GM19372 (cell line): ENCODE data around the gene PPIB.

Experiments
- ATAC-seq: cut with Tn5 transposase; IDR thresholded peaks from one replicate; pipeline ENCODE4 v1.9.1; 2021; ENCODE audit warnings: mild to moderate bottlenecking, low read depth, moderate library complexity; ENCODE audit not compliant: unreplicated experiment

PPIB gene

DNA sequence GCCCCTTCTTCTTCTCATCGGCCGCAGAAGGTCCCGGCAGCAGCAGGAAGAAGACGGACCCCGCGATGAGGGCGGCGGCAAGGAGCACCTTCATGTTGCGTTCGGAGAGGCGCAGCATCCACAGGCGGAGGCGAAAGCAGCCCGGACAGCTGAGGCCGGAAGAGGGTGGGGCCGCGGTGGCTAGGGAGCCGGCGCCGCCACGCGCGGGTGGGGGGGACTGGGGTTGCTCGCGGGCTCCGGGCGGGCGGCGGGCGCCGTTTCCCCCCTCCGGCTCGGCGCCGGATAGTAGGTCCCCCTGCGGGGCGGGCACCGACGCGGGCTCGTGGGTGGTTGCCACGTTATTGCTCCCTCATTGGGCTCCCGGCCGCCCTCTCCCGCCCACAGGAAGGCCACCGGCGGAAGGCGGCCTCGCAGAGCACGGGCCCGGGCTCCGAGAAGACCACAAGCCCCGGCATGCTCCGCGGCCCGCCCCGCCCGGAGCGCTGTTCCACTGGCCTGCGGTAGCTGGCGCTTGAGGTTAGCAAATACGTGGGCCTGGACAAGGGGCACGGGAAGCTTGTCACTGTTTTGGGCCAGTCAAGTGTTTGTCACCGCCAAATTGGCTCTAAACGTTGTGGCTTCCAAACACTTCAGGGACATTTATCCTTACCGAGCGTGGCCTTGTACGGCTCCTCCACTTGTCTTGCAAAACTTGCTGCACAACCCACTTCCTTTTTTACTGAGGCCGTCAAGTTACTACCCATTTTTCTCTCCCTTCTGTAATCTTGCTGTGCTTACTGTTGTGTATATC lies at the start of gene PPIB:
Gene PPIB (minus strand): TSS at position 154 of the 790 bp plus-strand sequence. CDS start 36 bp downstream, at position 118.
- ATAC-seq = peak; percentile 93

DNA sequence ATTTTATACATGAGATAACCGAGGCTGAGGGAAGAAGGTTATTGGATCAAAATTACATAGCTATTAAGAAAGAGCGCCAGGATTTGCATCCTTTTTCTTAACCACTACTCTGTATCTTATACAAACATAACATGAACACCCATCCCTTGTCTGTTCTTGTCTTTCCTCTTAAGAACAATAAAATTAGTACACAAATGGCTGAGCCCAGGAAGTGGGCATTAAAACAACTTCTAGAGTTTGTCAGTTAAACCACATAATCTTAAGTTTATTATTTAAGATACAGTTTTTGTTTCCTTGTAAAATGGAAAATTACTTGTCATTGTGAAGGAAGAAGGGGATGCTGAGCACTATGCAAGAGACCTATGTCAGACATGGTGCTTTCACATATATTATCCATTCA lies 48.9 kb upstream of the PPIB start:
- ATAC-seq = no peak

DNA sequence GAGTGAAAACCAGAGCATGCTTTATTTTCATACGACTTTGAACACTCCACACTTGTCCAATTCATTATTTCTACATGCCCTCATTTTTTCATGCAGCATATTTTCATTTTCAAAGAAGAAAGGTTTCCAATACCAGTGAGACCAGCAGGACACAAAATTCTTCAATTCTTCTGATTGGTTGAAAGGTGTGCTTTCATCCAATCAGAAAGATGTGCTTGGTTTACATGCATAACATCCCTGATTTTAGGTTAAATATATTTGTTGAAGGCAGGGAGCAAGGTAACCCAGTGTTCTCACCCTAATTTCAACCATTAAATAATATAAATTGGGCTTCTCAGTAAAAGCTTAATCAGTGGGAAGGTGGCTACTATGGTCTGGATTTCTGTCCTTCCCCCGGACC lies 47.5 kb upstream of the PPIB start:
- no peak for ATAC-seq

DNA sequence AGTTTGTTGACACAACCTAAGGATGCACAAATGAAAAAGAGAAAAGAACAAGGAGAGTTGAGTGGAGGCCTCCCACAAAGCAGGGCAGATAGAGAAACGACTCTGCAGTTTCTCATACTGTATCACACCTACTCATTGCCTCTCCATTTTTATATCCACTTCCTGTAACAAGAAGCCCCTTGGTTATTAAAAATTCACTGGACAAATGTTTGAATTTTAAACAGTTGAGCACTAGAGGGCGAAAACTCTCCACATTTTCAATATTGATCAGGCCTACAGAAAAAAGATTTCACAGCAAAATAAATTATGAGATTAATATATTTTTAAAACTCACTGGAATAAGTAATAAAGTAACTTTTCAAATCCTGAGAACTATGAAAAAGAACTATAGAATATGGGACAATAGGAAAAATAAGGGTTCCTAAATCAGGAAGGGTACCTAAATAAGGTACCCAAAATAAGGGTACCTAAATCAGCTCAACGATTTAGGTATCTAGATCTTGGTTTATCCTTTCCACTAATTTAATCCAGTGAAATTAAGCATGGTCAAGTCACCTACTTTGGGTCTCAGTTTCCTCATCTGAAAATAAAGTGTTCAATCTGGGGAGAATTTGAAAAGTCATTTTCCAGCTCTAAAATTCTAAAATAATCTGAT lies 47.0 kb upstream of the PPIB start:
- ATAC-seq = no peak

DNA sequence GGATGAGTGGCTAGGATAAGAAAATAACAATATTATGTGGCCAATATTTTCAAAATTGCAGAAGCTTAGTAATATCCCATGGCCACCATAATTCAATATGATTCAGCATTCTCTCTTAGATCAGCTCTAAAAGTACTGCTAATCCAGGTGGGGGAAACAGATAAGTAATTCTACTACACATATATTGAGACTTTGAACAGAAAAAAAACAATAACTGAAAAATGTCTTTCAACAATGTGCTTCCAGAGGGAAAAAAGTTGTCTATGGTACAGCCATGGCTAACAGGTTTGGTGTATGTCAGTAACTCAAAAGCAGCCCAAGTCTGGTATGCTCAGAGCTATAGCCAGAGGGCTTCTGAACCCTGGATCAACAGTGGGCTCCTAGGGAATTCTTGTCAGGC lies 42.4 kb upstream of the PPIB start:
- no peak for ATAC-seq

DNA sequence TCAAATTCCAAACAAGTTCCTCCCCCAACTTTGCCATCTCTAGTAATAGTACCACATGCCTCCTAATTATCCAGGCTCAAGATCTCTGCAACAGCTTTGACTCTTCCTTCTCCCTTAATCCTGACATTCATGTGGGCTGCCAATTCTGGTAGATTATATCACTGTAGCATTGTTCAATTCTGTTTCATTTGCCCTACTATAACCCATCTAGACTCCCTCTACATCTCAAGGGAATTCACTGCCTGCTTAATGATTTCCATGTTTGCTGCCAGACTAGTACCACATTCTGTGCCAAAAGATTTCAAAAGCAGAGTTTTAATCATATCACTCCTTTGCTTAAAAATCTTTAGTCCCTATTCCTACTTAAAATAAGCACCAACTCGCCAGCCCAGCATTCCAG lies 34.6 kb upstream of the PPIB start:
- no peak for ATAC-seq

DNA sequence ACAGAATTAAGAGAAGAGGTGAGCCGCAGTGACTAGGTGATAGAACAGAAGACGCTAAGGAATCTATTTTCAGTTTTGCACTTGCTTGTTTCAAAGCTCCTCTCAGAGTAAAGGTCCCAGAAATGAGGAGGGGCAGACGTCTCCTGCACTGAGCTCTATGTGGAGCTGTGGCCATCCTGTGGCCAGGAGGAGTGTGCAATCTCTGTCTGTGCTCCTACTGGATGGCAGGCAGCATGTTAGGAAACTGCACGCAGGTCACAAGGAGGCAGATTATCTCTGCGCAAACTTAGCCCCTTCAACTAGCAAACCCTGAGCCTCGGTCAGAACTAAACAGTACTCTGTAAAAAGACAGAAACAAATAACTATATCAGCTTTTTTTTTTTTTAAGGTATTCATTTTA lies 31.1 kb upstream of the PPIB start:
- no peak for ATAC-seq

DNA sequence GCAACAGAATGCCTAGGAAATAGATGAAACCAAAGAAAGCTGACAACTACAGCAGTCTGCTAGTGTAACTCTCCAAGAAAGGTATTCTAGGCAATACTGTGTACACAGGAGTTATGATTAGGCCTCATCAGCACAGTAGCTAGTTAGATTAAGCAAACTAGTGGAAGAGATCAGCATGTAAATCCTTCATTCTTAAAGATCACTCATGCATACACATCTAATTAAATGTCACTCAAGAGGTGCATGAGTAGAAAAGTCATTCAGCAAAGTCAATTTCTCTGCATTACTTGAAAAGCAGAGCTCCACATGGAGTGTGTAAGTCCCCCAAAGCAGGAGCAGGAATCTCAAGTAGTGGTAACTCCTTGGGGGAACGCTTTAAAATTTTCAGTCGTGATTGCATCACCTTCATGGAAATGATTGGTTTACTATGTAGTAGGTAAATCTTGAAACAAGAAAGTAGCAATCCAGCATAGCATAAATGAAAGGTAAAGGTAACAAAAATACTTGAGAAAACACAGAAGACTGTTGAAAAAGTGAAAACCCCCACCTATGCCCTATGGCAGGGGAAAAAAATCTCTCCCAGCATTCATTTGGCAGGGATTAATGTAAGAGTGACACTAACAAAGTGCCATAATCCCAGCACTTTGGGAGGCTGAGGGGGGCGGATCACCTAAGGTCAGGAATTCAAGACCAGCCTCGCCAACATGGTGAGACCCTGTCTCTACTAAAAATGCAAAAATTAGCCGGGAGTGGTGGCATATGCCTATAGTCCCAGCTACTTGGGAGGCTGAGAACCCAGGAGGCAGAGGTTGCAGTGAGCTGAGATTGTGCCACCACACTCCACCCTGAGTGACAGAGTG lies 29.4 kb upstream of the PPIB start:
- ATAC-seq = no peak

DNA sequence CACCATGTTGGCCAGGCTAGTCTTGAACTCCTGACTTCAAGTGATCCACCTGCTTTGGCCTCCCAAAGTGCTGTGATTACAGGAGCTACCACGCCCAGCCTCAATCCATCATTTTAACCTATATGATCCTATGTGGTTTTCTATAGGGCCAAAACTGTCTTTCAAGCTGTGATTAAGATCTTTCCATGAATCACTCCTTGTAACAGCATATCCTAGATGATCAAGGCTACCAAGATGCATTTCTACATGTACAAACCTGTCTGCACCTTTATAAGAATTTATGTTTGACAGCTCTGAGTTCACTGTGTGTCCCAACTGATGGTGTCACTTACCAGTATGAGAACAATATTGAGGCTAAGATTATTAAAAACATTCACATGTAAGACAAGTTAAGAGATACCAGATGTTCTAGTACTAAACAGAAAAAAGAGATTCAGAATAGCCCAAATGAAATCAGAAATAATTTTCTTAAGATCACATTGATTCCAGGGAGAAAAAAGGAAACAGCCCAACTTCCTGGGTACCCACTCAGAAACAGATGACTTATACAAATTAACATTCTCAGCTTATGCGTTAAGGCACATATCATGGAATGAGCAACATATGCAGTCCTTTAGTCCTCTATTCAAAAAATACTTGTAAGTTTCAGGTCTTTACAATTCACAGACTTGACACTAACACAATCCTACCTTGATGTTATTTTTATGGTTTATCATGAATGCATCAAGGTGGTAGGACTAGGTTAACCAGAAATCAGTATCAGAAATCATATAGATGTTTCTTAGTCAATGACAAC lies 24.8 kb upstream of the PPIB start:
- ATAC-seq = no peak

DNA sequence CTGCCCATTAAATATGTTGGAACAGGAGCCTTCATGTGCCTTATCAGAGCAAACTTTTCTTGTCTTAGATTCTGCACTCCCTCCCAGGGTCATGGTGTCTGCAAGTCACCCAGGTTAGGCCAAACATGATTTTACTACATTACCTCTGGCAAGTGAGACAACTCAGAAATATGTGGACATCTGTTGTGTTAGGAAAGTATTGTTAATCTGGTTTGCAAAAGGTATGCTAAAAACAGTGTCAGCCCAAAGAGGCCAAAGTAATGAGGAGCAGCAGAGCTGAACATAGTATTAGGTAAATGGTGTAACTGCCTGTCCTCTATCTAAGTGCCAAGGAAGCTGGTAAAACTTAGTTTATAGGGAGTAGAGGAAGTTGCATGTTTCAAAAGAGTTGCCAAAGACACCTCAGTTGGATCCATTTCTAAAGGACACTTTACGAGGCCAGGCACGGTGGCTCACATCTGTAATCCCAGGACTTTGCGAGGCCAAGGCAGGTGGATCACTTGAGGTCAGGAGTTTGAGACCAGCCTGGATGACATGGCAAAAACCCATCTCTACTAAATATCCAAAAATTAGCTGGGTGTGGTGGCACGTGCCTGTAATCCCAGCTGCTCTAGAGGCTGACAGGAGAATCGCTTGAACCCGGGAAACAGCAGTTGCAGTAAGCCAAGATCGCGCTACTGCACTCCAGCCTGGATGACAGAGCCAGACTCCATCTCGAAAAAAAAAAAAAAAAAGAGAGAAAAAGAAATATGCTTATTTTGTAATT lies 22.5 kb upstream of the PPIB start:
- no peak for ATAC-seq

DNA sequence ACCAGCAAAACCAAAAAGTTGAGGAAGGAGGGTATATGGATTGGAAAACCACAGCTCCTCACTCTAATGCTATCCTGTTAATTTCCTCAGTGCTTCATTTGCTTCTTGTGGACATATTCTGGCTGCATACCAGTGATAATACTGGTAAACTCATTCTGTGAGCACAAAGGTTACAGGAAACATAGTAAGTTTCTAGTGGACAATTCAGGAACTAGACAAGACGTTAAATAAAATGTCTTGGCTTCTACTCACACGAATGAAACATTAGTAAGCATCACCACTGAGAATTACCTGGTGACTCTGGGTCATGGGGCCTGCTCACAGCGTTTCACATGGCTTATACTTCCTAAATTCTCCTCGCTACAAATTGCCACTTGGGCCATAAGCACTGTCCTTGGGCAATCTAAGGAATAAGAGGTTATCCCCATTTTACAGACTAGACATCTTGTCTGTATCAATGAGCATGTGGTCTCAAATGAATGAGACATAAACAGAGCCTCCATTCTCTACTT lies 20.1 kb upstream of the PPIB start:
- ATAC-seq = no peak

DNA sequence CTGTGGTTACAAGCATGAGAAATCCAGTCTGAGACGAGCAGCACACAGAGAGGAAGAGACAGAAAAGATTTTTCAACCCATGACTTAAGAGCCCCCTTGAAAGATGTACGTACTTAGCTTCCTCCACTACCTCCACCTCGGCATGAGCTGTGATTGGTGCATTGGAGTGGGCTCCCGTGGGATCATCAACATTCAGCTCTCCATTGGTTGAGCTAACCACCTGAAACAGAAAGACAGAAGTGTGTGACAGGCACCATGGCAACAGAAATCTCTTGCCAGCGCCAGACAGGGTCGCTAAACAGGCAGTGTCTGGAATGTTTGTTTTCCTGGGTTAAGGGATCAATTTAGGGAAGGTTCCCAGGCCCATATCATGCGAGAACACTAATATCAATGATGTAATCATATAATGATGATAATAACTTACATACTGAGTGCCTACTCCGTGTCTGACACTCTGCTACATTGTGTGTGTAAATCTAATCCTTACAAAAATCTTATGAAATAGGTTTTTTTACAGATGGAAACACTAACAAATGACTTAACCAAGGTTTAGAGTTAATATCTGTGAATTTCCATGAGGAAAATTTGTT lies 17.5 kb upstream of the PPIB start:
- no peak for ATAC-seq

DNA sequence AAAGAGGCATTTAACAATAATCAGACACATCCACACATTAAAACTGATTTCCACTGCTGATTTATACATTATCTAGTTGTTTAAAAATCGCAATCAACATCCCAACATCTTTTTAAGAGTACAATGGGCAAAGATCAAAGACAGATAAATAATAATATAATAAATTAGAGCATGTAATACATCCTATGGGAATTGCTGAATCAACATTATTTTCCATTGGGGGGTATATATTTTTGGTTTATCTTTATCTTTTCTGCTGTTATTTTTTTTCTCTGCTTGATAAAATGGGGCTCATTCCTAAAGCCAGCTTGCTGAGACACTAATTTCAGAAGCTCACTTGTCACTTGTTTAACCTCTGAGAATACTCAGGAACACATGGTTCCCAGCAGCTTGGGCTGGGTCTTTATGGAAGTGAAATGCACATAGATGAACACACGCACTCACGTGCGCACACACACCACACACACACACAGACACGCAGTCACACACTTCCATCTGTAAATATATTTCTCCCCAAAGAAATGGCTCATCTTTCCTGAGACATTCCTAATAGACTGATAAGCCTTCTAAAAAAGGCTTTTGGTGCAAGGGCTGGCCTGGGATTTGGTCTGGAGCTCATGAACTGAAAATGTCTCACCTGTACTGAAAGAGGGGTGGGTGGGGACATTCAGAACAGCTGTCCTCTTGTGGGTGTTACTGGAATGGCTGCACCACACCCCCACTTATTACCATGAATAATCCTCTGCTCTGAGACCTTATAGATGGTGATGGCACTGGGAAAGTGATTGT lies 3.5 kb upstream of the PPIB start:
- no peak for ATAC-seq

DNA sequence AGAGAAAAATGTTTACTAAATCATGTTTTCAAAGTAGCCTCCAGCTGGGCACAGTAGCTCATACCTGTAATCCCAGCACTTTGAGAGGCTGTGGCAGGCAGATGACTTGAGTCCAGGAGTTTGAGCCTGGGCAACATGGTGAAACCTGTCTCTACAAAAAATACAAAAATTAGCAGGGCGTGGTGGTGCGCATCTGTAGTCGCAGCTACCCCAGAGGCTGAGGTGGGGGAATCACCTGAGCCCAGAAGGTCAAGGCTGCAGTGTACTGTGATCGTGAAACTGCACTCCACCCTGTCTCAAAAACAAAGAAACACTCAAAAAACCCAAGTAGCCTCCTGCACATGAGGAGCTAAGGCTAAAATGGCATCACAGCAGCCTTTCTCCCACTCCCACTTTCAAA lies 1.6 kb upstream of the PPIB start:
- ATAC-seq = no peak

DNA sequence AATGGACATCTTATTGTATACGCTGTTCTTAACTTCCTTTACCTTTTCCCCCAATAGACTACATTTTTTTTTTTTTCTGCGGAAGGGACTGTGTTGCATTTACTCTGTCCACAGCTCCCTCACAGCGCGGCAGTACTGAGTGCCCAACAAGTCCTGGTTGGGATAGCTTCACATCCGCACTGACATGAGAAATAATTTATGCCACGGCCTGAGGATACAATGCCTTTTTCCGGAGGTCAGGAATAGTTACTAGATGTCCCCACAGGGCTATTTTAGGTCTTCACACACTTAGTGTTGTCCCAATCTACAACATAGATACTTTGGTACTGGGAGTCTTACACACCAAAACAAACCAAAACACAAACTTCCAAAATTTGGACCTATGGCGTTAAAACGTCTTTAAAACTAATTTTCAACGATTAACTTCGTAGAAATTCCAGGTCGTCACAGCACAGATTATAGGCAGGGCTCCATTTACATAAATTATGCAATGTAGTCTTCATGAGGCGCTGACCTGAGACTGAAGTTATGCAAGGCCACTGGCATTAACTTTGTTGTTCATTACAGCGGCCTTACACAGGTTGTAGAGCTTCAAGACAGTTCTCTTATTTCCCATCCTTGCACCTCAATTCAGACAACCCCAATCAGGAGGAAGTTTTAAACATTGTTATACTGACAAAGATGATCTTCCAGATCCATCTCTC lies 989 bp upstream of the PPIB start:
- no peak for ATAC-seq

DNA sequence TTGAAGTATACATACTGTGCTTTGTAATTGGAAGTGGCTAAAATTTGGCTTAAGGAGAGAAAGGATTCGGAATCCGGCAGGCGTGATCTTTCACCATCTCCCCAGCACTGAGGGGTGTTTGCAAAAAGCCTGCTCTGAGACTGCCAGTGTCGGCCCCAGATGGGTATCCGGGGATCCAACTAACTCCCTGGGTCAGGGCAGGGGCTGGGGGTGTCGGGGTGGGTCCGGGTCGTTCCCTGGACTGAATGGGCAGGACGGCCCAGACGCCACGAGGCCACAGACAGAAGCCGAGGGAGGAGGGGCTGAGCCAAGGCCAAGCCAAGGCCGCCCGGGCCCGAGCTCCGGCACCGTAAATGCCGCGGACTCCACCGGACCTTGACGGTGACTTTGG lies 349 bp downstream of the PPIB start:
- no peak for ATAC-seq

DNA sequence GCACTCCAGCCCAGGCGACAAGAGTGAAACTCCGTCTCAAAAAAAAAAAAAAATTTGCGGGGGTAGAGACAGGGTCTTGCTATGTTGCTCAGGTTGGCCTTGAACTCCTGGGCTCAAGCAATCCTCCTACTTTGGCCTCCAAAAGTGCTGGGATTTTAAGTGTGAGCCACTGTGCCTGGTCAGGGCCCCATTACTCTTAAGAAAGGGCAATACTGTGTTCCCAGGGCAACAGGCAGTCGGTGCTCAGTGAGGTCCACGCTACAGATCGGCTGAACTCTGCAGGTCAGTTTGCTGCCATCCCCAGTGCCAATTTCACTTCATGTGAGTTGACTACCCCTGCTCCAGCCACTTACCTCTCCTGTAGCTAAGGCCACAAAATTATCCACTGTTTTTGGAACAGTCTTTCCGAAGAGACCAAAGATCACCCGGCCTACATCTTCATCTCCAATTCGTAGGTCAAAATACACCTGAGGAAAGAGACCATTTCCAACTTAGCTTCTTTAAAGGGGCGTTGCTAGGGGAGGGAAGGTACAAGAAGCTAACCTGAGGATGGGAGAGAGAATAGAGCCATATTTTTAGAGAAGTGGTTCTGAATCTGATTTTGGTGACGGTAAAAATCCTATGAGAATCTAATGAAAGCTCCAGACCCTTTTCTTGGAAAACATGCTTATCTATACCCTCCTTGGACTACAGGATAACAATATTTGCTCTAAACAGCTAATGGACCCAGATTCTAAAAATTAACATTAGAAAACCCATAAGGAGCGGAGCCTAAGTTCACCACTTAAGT lies 939 bp downstream of the PPIB start:
- ATAC-seq = no peak
